Activated effector memory CD4-positive, alpha-beta T cell treated with anti-CD3 and anti-CD28 coated beads, Interleukin-2, amount 50 U/mL, for 16 hours (primary cell): ENCODE results near the gene IFI30.

Experiments used
- DNase-seq: peaks from one replicate; pipeline ENCODE4 v3.0.0-alpha.2; 2020

The IFI30 gene

GRCh38 chr19:18171605-18172327, 1.8 kb upstream of the IFI30 start:
- DNase-seq = no peak

DNA sequence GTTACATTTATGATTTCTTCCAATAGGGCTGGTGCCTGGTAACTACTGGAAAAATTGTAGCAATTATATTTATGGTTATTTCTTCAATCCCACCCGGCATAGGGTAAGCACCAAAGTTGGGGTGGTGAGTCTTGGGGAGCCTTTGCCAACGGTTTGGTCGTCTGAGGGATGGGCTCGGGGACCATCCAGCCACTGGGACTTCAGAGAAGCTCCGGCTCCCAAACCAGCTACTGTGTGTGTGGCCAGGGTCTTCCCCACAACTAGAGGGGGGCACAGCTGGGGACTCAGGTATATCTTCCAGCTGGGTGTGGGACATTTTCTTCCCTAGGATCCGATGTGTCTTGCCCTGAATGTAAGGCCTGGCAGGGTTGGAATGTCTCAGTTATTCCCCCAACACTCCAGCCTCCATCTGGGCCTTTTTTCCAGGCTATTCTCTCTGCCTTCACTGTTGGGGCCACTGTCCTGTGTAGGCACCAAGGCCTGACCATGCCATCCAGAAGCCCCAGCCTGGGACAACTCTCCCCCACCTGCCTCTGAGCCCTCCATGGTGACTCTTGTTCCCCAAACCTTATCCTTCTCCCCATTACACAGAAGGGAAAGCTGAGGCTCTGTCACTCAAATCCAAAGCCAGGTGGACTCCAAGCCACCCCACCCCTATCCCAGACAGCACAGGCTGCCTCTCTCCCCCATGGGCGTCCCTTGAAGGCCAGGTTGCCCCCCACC, 1.1 kb upstream of the IFI30 start:
- no peak for DNase-seq

- no peak for DNase-seq
Measured at GRCh38 chr19:18173054-18173571, 500 bp upstream of the IFI30 start.

DNA sequence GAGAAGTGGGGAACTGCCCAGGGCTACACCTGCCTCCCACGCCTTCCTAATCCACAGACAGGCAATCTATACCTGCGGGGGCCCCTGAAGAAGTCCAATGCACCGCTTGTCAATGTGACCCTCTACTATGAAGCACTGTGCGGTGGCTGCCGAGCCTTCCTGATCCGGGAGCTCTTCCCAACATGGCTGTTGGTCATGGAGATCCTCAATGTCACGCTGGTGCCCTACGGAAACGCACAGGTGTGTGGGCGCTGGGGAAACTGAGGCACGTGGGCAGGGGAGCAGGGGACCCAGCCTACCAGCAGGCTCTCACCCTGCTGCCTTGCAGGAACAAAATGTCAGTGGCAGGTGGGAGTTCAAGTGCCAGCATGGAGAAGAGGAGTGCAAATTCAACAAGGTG, 1.4 kb downstream of the IFI30 start:
- DNase-seq = no peak

- no peak for DNase-seq
Measured at GRCh38 chr19:18176367-18177310, 3.0 kb downstream of the IFI30 start.

DNA sequence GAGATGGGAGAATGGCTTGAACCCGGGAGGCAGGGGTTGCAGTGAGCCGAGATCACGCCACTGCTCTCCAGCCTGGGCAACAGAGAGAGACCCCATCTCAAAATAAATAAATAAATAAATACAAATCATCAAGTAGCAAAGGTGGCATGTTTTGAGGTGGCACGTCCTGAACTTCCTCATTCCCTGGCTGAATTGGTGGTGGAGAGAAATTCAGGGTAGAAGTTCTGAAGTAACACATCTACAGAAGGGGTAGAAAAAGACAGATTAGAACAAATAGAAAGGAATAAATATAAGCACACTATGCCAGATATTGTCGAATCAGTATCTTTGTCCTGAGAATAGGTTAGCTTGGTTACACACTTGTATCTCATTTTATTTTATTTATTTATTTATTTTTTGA, 6.3 kb downstream of the IFI30 start:
- no peak for DNase-seq

- no peak for DNase-seq
Measured at GRCh38 chr19:18183529-18183928, 9.9 kb downstream of the IFI30 start.

DNA sequence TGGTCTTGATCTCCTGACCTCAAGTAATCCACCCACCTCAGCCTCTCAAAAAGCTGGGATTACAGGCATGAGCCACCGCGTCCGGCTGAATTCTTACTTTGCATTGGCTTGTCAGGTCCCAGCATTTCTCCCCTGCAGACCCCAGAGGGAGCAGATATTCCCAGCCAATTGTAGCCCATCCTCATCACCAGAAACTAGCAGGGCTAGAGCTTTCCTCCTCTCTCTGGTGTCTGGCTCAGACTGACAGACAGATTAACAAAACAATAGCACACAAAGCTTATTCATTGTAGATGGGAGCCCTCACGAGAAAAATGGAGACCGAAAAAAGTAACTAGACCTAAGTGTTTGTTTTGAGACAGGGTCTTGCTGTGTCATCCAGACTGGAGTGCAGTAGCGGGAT, 11.9 kb downstream of the IFI30 start:
- no peak for DNase-seq

- DNase-seq = no peak
Measured at GRCh38 chr19:18190278-18190677, 16.7 kb downstream of the IFI30 start.

- no peak for DNase-seq
Measured at GRCh38 chr19:18191640-18192062, 18.0 kb downstream of the IFI30 start.

GRCh38 chr19:18192673-18193387, 19.2 kb downstream of the IFI30 start, which contains the start of gene MPV17L2:
MPV17L2 (plus strand) TSS chr19:18193218; CDS start chr19:18193282, 64 bp downstream.
- peak; percentile 100 for DNase-seq

GRCh38 chr19:18193388-18194180, 20.0 kb downstream of the IFI30 start:
- no peak for DNase-seq

- no peak for DNase-seq
Measured at GRCh38 chr19:18194181-18194530, 20.5 kb downstream of the IFI30 start.

GRCh38 chr19:18194554-18195238, 21.1 kb downstream of the IFI30 start:
- peak; percentile 70 for DNase-seq

DNA sequence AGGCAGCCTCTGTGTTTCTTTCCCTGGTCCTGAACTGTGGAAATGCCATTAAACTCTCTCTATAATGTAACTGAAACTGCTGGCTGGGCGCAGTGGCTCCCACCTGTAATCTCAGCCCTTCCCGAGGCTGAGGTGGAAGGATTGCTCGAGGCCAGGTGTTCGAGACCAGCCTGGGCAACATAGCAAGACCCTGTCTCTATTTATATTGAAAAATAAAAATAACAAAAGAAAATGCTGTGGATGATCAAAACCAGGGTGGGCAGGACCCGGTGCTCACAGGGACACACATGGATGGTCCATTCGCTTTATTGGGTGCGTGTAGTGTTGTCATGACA, 22.9 kb downstream of the IFI30 start:
- DNase-seq = no peak

GRCh38 chr19:18197306-18197705, 23.7 kb downstream of the IFI30 start:
- no peak for DNase-seq

GRCh38 chr19:18197941-18198340, 24.3 kb downstream of the IFI30 start:
- DNase-seq = no peak

DNA sequence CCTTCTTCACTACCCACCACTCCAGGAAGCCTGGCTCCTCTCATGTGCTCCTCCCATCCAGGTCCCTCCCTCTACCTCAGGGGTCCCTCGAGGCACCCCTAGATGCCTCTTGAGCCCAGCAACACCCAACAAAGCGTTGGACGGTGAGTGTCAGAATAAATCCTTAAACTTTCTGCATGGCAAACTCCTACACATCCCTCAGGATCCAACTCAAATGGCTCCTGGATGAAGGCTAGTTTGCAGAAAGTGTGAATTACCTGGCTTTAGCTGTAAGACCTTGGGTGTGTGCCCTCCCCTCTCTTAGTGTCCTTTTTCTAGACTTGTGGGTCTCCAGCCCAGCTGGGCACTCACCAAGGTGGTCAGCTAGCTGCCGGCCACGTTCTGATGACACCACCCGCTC, 24.8 kb downstream of the IFI30 start:
- no peak for DNase-seq

GRCh38 chr19:18202397-18202777, 28.8 kb downstream of the IFI30 start:
- no peak for DNase-seq

GRCh38 chr19:18202778-18203407, 29.3 kb downstream of the IFI30 start:
- peak; percentile 71 for DNase-seq

GRCh38 chr19:18203408-18203862, 29.8 kb downstream of the IFI30 start:
- DNase-seq = peak; percentile 81
